Kidney epithelial cell (primary cell): Measurements from ENCODE around the gene MYO7A. TPM values are rescaled to one million over a fixed set of nuclear protein-coding genes. Genes with fewer than 3 reads are reported as not detected.

ENCODE experiments used
- DNase-seq: peaks from one replicate; pipeline ENCODE4 v3.0.0-alpha.2; 2010; ENCODE audit warnings: low read depth
- H3K27me3 ChIP-seq: 2 replicates; pipeline ENCODE4 v1.6.0; 2011; ENCODE audit warnings: low read length; ENCODE audit not compliant: control insufficient read depth, insufficient read depth
- H3K36me3 ChIP-seq: 2 replicates; pipeline ENCODE4 v1.5.1; 2011; ENCODE audit warnings: low read length; ENCODE audit not compliant: control insufficient read depth, insufficient read depth
- H3K4me3 ChIP-seq: 2 replicates; pipeline ENCODE4 v1.5.1; 2011; ENCODE audit warnings: low read depth, mild to moderate bottlenecking, control low read depth, low read length
- CTCF ChIP-seq: IDR thresholded peaks from 2 replicates; pipeline ENCODE4 v1.5.1; 2011; ENCODE audit warnings: mild to moderate bottlenecking, moderate library complexity, low read length, control low read depth, inconsistent platforms; ENCODE audit not compliant: insufficient read depth, poor library complexity, severe bottlenecking
- total RNA-seq: library from RNA; depleted of rRNA; stranded (reverse); fragments of >200 nt; gene quantifications from 2 replicates; pipeline ENCODE4 v1.2.3, GENCODE V29; 2015

The MYO7A gene
- total RNA-seq, 1 donor from 2014 or later, result 0.17 TPM

- Histone ChIP-seq H3K4me3 (no peak overlapping the region), H3K36me3 (no peaks in the 10 kb centered on the region), H3K27me3 (peaks cover 2% of the 10 kb centered on the region)
- no peak for DNase-seq
- TF ChIP-seq CTCF, result no peak
These were observed 2.9 kb downstream of the MYO7A start for GRCh38 chr11:77130763-77131513.

DNA sequence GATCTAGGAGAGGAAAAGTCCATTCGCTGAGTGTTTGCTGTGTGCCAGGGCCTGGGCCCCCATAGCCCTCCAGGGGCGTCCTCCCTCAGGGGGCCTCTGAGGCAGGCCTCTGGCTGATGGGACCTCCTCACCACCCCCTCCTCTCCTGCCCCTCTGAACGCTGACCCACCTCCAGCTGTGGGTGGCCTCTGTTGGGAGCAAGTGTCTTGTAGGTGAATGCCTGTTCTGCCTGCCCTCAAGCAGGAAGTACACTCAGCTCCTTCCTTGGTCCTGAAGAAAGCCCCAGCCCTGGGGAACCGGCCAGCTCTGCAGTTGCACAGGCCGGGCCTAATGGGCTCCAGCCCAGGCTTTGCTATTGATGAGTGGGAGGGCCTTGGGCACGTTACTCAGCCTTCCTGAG, 3.5 kb downstream of the MYO7A start:
- TF ChIP-seq CTCF, result no peak

GRCh38 chr11:77135069-77135468, 7.0 kb downstream of the MYO7A start:
- Histone ChIP-seq H3K36me3 (no peaks in the 10 kb centered on the region), H3K27me3 (peaks cover 25% of the 10 kb centered on the region), H3K4me3 (no peak overlapping the region)
- no peak for DNase-seq
- TF ChIP-seq CTCF, result no peak

More for the DNA sequence above, 3.5 kb downstream of the MYO7A start:
- no peak for DNase-seq
- Histone ChIP-seq H3K4me3 (no peak overlapping the region), H3K27me3 (peaks cover 6% of the 10 kb centered on the region), H3K36me3 (no peaks in the 10 kb centered on the region)

- no peak for TF ChIP-seq CTCF
- H3K4me3 ChIP-seq, result no peak overlapping the region
- DNase-seq, result no peak
- H3K27me3 ChIP-seq, result peaks cover 25% of the 10 kb centered on the region
- H3K36me3 ChIP-seq, result no peaks in the 10 kb centered on the region
These were observed 8.0 kb downstream of the MYO7A start for GRCh38 chr11:77136074-77136473.

GRCh38 chr11:77136784-77137420, 8.9 kb downstream of the MYO7A start:
- Histone ChIP-seq H3K27me3 (peaks cover 25% of the 10 kb centered on the region), H3K4me3 (no peak overlapping the region), H3K36me3 (no peaks in the 10 kb centered on the region)
- no peak for TF ChIP-seq CTCF
- DNase-seq, result no peak
